ENCODE data around the gene ATG10. TPM values are rescaled to one million over a fixed set of nuclear protein-coding genes. Genes with fewer than 3 reads are reported as not detected.

ATG10 gene
- total RNA-seq, 4 donors from 2014 or later = 4.8 to 13.7 (median 8.4) TPM

- WGBS, 2 donors = 73 to 79% methylated on average over 2 of the region's 2 CpGs
- intact Hi-C loops (cut with DNase I; ENCODE audit: low total_unique reads) = no loop called here
- no peak overlapping the region for H3K4me3 ChIP-seq (ENCODE audit: low read depth, poor library complexity, severe bottlenecking)
- TF ChIP-seq POLR2A (IDR thresholded peaks at IDR 0.05) (no peak), CTCF (IDR thresholded peaks at IDR 0.05) (no peak)
- no peak for DNase-seq (ENCODE audit: low spot score in 2 of 2)
Observed at GRCh38 chr5:82291420-82291819, 319.6 kb downstream of the ATG10 start.

- DNase-seq (ENCODE audit: low spot score in 2 of 2) = no peak
- H3K4me3 ChIP-seq (ENCODE audit: low read depth, poor library complexity, severe bottlenecking) = no peak overlapping the region
- intact Hi-C loops (cut with DNase I; ENCODE audit: low total_unique reads) = no loop called here
- TF ChIP-seq POLR2A (IDR thresholded peaks at IDR 0.05) (no peak), CTCF (IDR thresholded peaks at IDR 0.05) (no peak)
Observed at GRCh38 chr5:82295144-82295543, 323.3 kb downstream of the ATG10 start.

GRCh38 chr5:82295959-82296531, 324.2 kb downstream of the ATG10 start:
- no peak for TF ChIP-seq CTCF (IDR thresholded peaks at IDR 0.05)
- TF ChIP-seq POLR2A (IDR thresholded peaks at IDR 0.05) = no peak
- DNase-seq (ENCODE audit: low spot score in 2 of 2) = no peak
- H3K4me3 ChIP-seq (ENCODE audit: low read depth, poor library complexity, severe bottlenecking) = no peak overlapping the region
- intact Hi-C loops (cut with DNase I; ENCODE audit: low total_unique reads) = no loop called here
- whole genome bisulfite sequencing, 2 donors = 75 to 79% methylated on average over 2 of the region's 2 CpGs

- no peak for DNase-seq (ENCODE audit: low spot score in 2 of 2)
- no peak overlapping the region for H3K4me3 ChIP-seq (ENCODE audit: low read depth, poor library complexity, severe bottlenecking)
- no peak for TF ChIP-seq CTCF (IDR thresholded peaks at IDR 0.05)
- intact Hi-C loops (cut with DNase I; ENCODE audit: low total_unique reads) = no loop called here
- 92% methylated on average over 4 of the region's 4 CpGs for WGBS, 2 donors
Observed at GRCh38 chr5:82296929-82297328, 325.1 kb downstream of the ATG10 start.

GRCh38 chr5:82297711-82298110, 325.9 kb downstream of the ATG10 start:
- H3K4me3 ChIP-seq (ENCODE audit: low read depth, poor library complexity, severe bottlenecking) = no peak overlapping the region
- no peak for DNase-seq (ENCODE audit: low spot score in 2 of 2)
- WGBS, 2 donors = 63 to 65% methylated on average over 3 of the region's 3 CpGs
- intact Hi-C loops (cut with DNase I; ENCODE audit: low total_unique reads) = no loop called here
- no peak for TF ChIP-seq CTCF (IDR thresholded peaks at IDR 0.05)
- no peak for TF ChIP-seq POLR2A (IDR thresholded peaks at IDR 0.05)

GRCh38 chr5:82298668-82299067, 326.8 kb downstream of the ATG10 start:
- no peak overlapping the region for H3K4me3 ChIP-seq (ENCODE audit: low read depth, poor library complexity, severe bottlenecking)
- DNase-seq (ENCODE audit: low spot score in 2 of 2) = no peak
- intact Hi-C loops (cut with DNase I; ENCODE audit: low total_unique reads) = no loop called here
- 39 to 65% methylated on average over 2 of the region's 2 CpGs for WGBS, 2 donors
- TF ChIP-seq POLR2A (IDR thresholded peaks at IDR 0.05) (no peak), CTCF (IDR thresholded peaks at IDR 0.05) (no peak)

Measured in lower leg skin (tissue), 4 donors.